Astrocyte (in vitro differentiated cells and primary cell): ENCODE measurements around the gene CCL22. TPM values are rescaled to one million over a fixed set of nuclear protein-coding genes. Genes with fewer than 3 reads are reported as not detected.

Experiments used
- DNase-seq: peaks from one replicate; pipeline ENCODE4 v3.0.0-alpha.2; 2010; ENCODE audit warnings: low read depth
- FAIRE-seq: peaks from 2 replicates; lab custom pipeline; 2011; peaks lifted over from hg19 to GRCh38; lab: Jason Lieb, UNC
- H2AFZ ChIP-seq: 2 replicates; pipeline ENCODE4 v1.6.0; 2012; ENCODE audit warnings: low read depth, low read length, inconsistent platforms
- H3K27ac ChIP-seq: 2 replicates; pipeline ENCODE4 v1.5.1; 2011; ENCODE audit warnings: low read depth, low read length, inconsistent platforms
- H3K27me3 ChIP-seq: 2 replicates; pipeline ENCODE4 v1.6.0; 2011; ENCODE audit warnings: low read length, inconsistent platforms; ENCODE audit not compliant: insufficient read depth
- H3K36me3 ChIP-seq: 2 replicates; pipeline ENCODE4 v1.5.1; 2011; ENCODE audit warnings: low read length, inconsistent platforms; ENCODE audit not compliant: insufficient read depth
- H3K4me1 ChIP-seq: 2 replicates; pipeline ENCODE4 v1.5.1; 2011; ENCODE audit warnings: low read length, inconsistent platforms; ENCODE audit not compliant: insufficient read depth
- H3K4me2 ChIP-seq: 2 replicates; pipeline ENCODE4 v1.6.0; 2012; ENCODE audit warnings: low read length, inconsistent platforms
- H3K4me3 ChIP-seq: 2 replicates; pipeline ENCODE4 v1.5.1; 2011; ENCODE audit warnings: low read depth, mild to moderate bottlenecking, low read length, inconsistent platforms; ENCODE audit not compliant: insufficient read depth
- H3K79me2 ChIP-seq: 2 replicates; pipeline ENCODE4 v1.6.0; 2012; ENCODE audit warnings: mild to moderate bottlenecking, low read length, inconsistent platforms; ENCODE audit not compliant: insufficient read depth
- H3K9ac ChIP-seq: 2 replicates; pipeline ENCODE4 v1.6.0; 2012; ENCODE audit warnings: mild to moderate bottlenecking, low read length, inconsistent platforms
- H3K9me3 ChIP-seq: 2 replicates; pipeline ENCODE4 v1.5.1; 2012; ENCODE audit warnings: low read depth, mild to moderate bottlenecking, low read length, inconsistent platforms; ENCODE audit not compliant: insufficient read depth
- H4K20me1 ChIP-seq: 2 replicates; pipeline ENCODE4 v1.6.0; 2012; ENCODE audit warnings: low read length, inconsistent platforms; ENCODE audit not compliant: insufficient read depth
- H3K27ac Mint-ChIP-seq: one replicate; pipeline ENCODE4 v1.8.0; 2021; ENCODE audit warnings: mild to moderate bottlenecking, mixed read lengths; ENCODE audit not compliant: unreplicated experiment
- H3K27me3 Mint-ChIP-seq: one replicate; pipeline ENCODE4 v1.8.0; 2021; ENCODE audit warnings: low read depth, mixed read lengths; ENCODE audit not compliant: unreplicated experiment
- H3K36me3 Mint-ChIP-seq: one replicate; pipeline ENCODE4 v1.8.0; 2021; ENCODE audit warnings: low read depth, mixed read lengths; ENCODE audit not compliant: unreplicated experiment
- H3K4me1 Mint-ChIP-seq: one replicate; pipeline ENCODE4 v1.8.0; 2021; ENCODE audit warnings: low read depth, mixed read lengths; ENCODE audit not compliant: unreplicated experiment
- H3K4me3 Mint-ChIP-seq: one replicate; pipeline ENCODE4 v1.8.0; 2021; ENCODE audit warnings: mild to moderate bottlenecking, moderate library complexity, mixed read lengths; ENCODE audit not compliant: unreplicated experiment
- H3K9me3 Mint-ChIP-seq: one replicate; pipeline ENCODE4 v1.8.0; 2021; ENCODE audit warnings: mild to moderate bottlenecking, mixed read lengths; ENCODE audit not compliant: unreplicated experiment
- CTCF ChIP-seq: IDR thresholded peaks from 2 replicates; pipeline ENCODE4 v1.5.1; 2011; ENCODE audit warnings: low read depth, mild to moderate bottlenecking, inconsistent platforms, low read length, moderate library complexity; ENCODE audit not compliant: insufficient read depth
- EZH2 ChIP-seq: IDR thresholded peaks from 2 replicates; pipeline ENCODE4 v1.6.1; 2012; ENCODE audit warnings: mild to moderate bottlenecking, low read length, inconsistent platforms; ENCODE audit not compliant: insufficient read depth
- total RNA-seq: library from RNA; stranded (reverse); gene quantifications from 2 replicates; pipeline ENCODE4 v1.2.1, GENCODE V29; 2021

Gene CCL22
- total RNA-seq, 1 donor from 2014 or later: not detected

GRCh38 chr16:57348327-57348726 lies 10.3 kb upstream of the CCL22 start:
- no peak overlapping the region for H3K4me2 ChIP-seq
- DNase-seq (no peak), FAIRE-seq (no peak)
- H3K79me2 ChIP-seq: no peaks in the 10 kb centered on the region
- H3K9me3 ChIP-seq: peaks cover 4% of the 10 kb centered on the region
- Mint-ChIP-seq H3K27me3 (peaks cover 20% of the 10 kb centered on the region), H3K4me3 (no peak overlapping the region), H3K27ac (no peak overlapping the region), H3K4me1 (no peaks in the 10 kb centered on the region), H3K9me3 (peaks cover 14% of the 10 kb centered on the region), H3K36me3 (no peaks in the 10 kb centered on the region)
- no peaks in the 10 kb centered on the region for H3K4me1 ChIP-seq
- H3K27me3 ChIP-seq: peaks cover 34% of the 10 kb centered on the region
- no peak overlapping the region for H3K27ac ChIP-seq
- no peak overlapping the region for H3K4me3 ChIP-seq
- no peaks in the 10 kb centered on the region for H4K20me1 ChIP-seq
- no peaks in the 10 kb centered on the region for H3K36me3 ChIP-seq
- no peak overlapping the region for H2AFZ ChIP-seq
- no peak overlapping the region for H3K9ac ChIP-seq
- no peak for TF ChIP-seq EZH2
- TF ChIP-seq CTCF: no peak

- no peak overlapping the region for H3K27ac ChIP-seq
- TF ChIP-seq CTCF (no peak), EZH2 (no peak)
- no peak overlapping the region for H3K4me3 ChIP-seq
- H3K4me1 ChIP-seq: no peaks in the 10 kb centered on the region
- Mint-ChIP-seq H3K4me1 (no peaks in the 10 kb centered on the region), H3K27ac (no peak overlapping the region), H3K27me3 (peaks cover 20% of the 10 kb centered on the region), H3K4me3 (no peak overlapping the region), H3K36me3 (no peaks in the 10 kb centered on the region), H3K9me3 (peaks cover 13% of the 10 kb centered on the region)
- no peak overlapping the region for H2AFZ ChIP-seq
- H3K36me3 ChIP-seq: no peaks in the 10 kb centered on the region
- DNase-seq: no peak
- no peak overlapping the region for H3K9ac ChIP-seq
- peaks cover 28% of the 10 kb centered on the region for H3K27me3 ChIP-seq
- no peak overlapping the region for H3K4me2 ChIP-seq
- H4K20me1 ChIP-seq: no peaks in the 10 kb centered on the region
- FAIRE-seq: no peak
- H3K79me2 ChIP-seq: no peaks in the 10 kb centered on the region
- H3K9me3 ChIP-seq: peaks cover 4% of the 10 kb centered on the region
Observed at GRCh38 chr16:57349212-57350031, 9.2 kb upstream of the CCL22 start.

- no peak overlapping the region for H3K4me3 ChIP-seq
- no peaks in the 10 kb centered on the region for H4K20me1 ChIP-seq
- no peaks in the 10 kb centered on the region for H3K79me2 ChIP-seq
- H3K4me1 ChIP-seq: no peaks in the 10 kb centered on the region
- no peak for FAIRE-seq
- no peaks in the 10 kb centered on the region for H3K4me1 Mint-ChIP-seq
- H3K27me3 Mint-ChIP-seq: peaks cover 27% of the 10 kb centered on the region
- no peaks in the 10 kb centered on the region for H3K9me3 ChIP-seq
- H3K4me2 ChIP-seq: no peak overlapping the region
- no peak for DNase-seq
- no peak overlapping the region for H2AFZ ChIP-seq
- no peak for TF ChIP-seq EZH2
- no peak for TF ChIP-seq CTCF
- no peak overlapping the region for H3K4me3 Mint-ChIP-seq
- peaks cover 1% of the 10 kb centered on the region for H3K9me3 Mint-ChIP-seq
- no peaks in the 10 kb centered on the region for H3K36me3 ChIP-seq
- H3K27ac ChIP-seq: no peak overlapping the region
- H3K27ac Mint-ChIP-seq: no peak overlapping the region
- H3K27me3 ChIP-seq: peaks cover 22% of the 10 kb centered on the region
- H3K9ac ChIP-seq: no peak overlapping the region
- no peaks in the 10 kb centered on the region for H3K36me3 Mint-ChIP-seq
Observed at GRCh38 chr16:57352636-57353047, 5.9 kb upstream of the CCL22 start.
